HCT116 (cell line): Measurements from ENCODE around the gene SOCS3. TPM values are rescaled to one million over a fixed set of nuclear protein-coding genes. Genes with fewer than 3 reads are reported as not detected.

Experiments used
- ATAC-seq: fragments of 200-7000 bp; cut with Tn5 transposase; 2 replicates; pipeline ENCODE4 v1.9.1; 2020; ENCODE audit warnings: mild to moderate bottlenecking, moderate library complexity
- BruUV-seq: library from RNA; stranded (reverse); fragments of 400-500 nt; replicated peaks from 2 replicates; lab custom pipeline; 2021; lab: Mats Ljungman, UMichigan
- CTCF ChIA-PET: fragments of 300-600 bp; sonication (Branson Sonifier 250); formaldehyde crosslinking; loops from one replicate; lab custom pipeline; 2021; ENCODE audit warnings: antibody characterized with exemption; lab: Charles Lee
- POLR2A ChIA-PET: fragments of 300-600, 350-600 bp; sonication (Branson Sonifier 250); formaldehyde crosslinking; loops from one replicate; lab custom pipeline; 2021; ENCODE audit warnings: antibody characterized with exemption; lab: Charles Lee
- RAD21 ChIA-PET, 2 experiments: fragments of 300-600 bp; sonication (Branson Sonifier 250); formaldehyde crosslinking; loops; one replicate each; lab custom pipeline; 2023; ENCODE audit warnings: low total read pairs in 2 of 2; ENCODE audit not compliant: uncharacterized antibody in 2 of 2, unreplicated experiment in 2 of 2, low non-redundant PET in 1 of 2; lab: Charles Lee
- DNase-seq: peaks from one replicate; pipeline ENCODE4 v3.0.0-alpha.2; 2010; ENCODE audit warnings: low read depth, low spot score
- H2AFZ ChIP-seq: fragments of 200-600 bp; shearing (Covaris generic), sonication (generic); 2 replicates; pipeline ENCODE4 v1.6.1; 2017; ENCODE audit warnings: low read depth, mixed run types, mixed read lengths, antibody characterized with exemption, low read length; ENCODE audit not compliant: poor library complexity, severe bottlenecking
- H3K27ac ChIP-seq: 2 replicates; pipeline ENCODE4 v1.5.1; 2012; ENCODE audit warnings: low read depth, low read length
- H3K27me3 ChIP-seq: fragments of 200-600 bp; sonication (generic); 2 replicates; pipeline ENCODE4 v1.6.1; 2016; ENCODE audit warnings: mixed run types, low read length, mixed read lengths; ENCODE audit not compliant: insufficient read depth
- H3K36me3 ChIP-seq, 2 experiments: fragments of 200-500 bp in 1 of 2; fragments of 200-600 bp in 1 of 2; sonication (Bioruptor generic) in 1 of 2; sonication (generic) in 1 of 2; 2 replicates each; pipeline versions ENCODE4 v1.5.1 to v1.6.1; 2014 to 2016; ENCODE audit warnings: low read length in 2 of 2, inconsistent platforms in 1 of 2, mixed read lengths in 1 of 2, mixed run types in 1 of 2; ENCODE audit not compliant: insufficient read depth in 2 of 2, control insufficient read depth in 1 of 2
- H3K4me1 ChIP-seq, 2 experiments: fragments of 200-600 bp in 1 of 2; sonication (generic) in 1 of 2; 2 replicates each; pipeline versions ENCODE4 v1.5.1 to v1.6.1; 2012 to 2017; ENCODE audit warnings: low read length in 2 of 2, inconsistent platforms in 1 of 2, mild to moderate bottlenecking in 1 of 2, mixed read lengths in 1 of 2, mixed run types in 1 of 2, moderate library complexity in 1 of 2; ENCODE audit not compliant: insufficient read depth in 2 of 2, control insufficient read depth in 1 of 2
- H3K4me2 ChIP-seq: fragments of 200-600 bp; sonication (generic); 2 replicates; pipeline ENCODE4 v1.6.1; 2017; ENCODE audit warnings: mixed run types, low read length, mixed read lengths
- H3K4me3 ChIP-seq, 2 experiments: fragments of 200-600 bp in 1 of 2; sonication (generic) in 1 of 2; replicated peaks in 1 of 2; 2 replicates each; pipeline ENCODE4 v1.5.1; 2011 to 2016; ENCODE audit warnings: low read length in 2 of 2, control low read depth in 1 of 2, low read depth in 1 of 2, mild to moderate bottlenecking in 1 of 2, mixed read lengths in 1 of 2, mixed run types in 1 of 2
- H3K79me2 ChIP-seq: fragments of 200-600 bp; sonication (generic); 2 replicates; pipeline ENCODE4 v1.6.1; 2017; ENCODE audit warnings: mild to moderate bottlenecking, mixed run types, low read length, moderate library complexity, mixed read lengths; ENCODE audit not compliant: insufficient read depth
- H3K9ac ChIP-seq: fragments of 200-600 bp; sonication (generic); 2 replicates; pipeline ENCODE4 v1.6.1; 2016; ENCODE audit warnings: low read length, mixed read lengths
- H3K9me2 ChIP-seq: fragments of 200-600 bp; sonication (generic), shearing (Covaris generic); 2 replicates; pipeline ENCODE4 v1.6.1; 2017; ENCODE audit warnings: mixed run types, mild to moderate bottlenecking, moderate library complexity; ENCODE audit not compliant: insufficient read depth
- H3K9me3 ChIP-seq, 2 experiments: fragments of 200-500 bp in 1 of 2; fragments of 200-600 bp in 1 of 2; sonication (Bioruptor generic) in 1 of 2; sonication (generic) in 1 of 2; 2 replicates each; pipeline ENCODE4 v1.6.1; 2014 to 2017; ENCODE audit warnings: low read length in 2 of 2, mixed read lengths in 2 of 2, inconsistent platforms in 1 of 2, low read depth in 1 of 2, mild to moderate bottlenecking in 1 of 2, mixed run types in 1 of 2, moderate library complexity in 1 of 2; ENCODE audit not compliant: control insufficient read depth in 1 of 2, insufficient read depth in 1 of 2
- H4K20me1 ChIP-seq: fragments of 200-600 bp; sonication (generic), shearing (Covaris generic); 2 replicates; pipeline ENCODE4 v1.6.1; 2017; ENCODE audit warnings: mixed run types, mild to moderate bottlenecking, moderate library complexity; ENCODE audit not compliant: insufficient read depth
- CBX3 ChIP-seq: IDR thresholded peaks from 2 replicates; pipeline ENCODE4 v1.6.1; 2012; ENCODE audit warnings: low read depth
- CTCF ChIP-seq, 3 experiments: fragments of 200-600 bp in 1 of 3; sonication (generic) in 1 of 3; IDR thresholded peaks in 2 of 3; conservative IDR thresholded peaks in 1 of 3; 2 replicates each; pipeline ENCODE4 v1.5.1; 2012 to 2017; ENCODE audit warnings: low read depth in 2 of 3, low read length in 2 of 3, antibody characterized with exemption in 1 of 3, borderline replicate concordance in 1 of 3, control low read depth in 1 of 3, mild to moderate bottlenecking in 1 of 3, mixed read lengths in 1 of 3, mixed run types in 1 of 3, moderate library complexity in 1 of 3; ENCODE audit not compliant: insufficient read depth in 1 of 3
- ELF1 ChIP-seq: IDR thresholded peaks from 2 replicates; pipeline ENCODE4 v1.6.1; 2012; ENCODE audit warnings: low read depth, borderline replicate concordance
- EZH2 ChIP-seq: fragments of 200-600 bp; sonication (generic); IDR thresholded peaks from 2 replicates; pipeline ENCODE4 v1.6.1; 2017; ENCODE audit warnings: antibody characterized with exemption, mixed run types
- EZH2phosphoT487 ChIP-seq: fragments of 200-600 bp; IDR thresholded peaks from 2 replicates; pipeline ENCODE4 v1.6.1; 2018; ENCODE audit warnings: antibody characterized with exemption, borderline replicate concordance
- JUND ChIP-seq: IDR thresholded peaks from 2 replicates; pipeline ENCODE4 v1.6.1; 2012
- MAX ChIP-seq: IDR thresholded peaks from 2 replicates; pipeline ENCODE4 v1.6.1; 2012
- POLR2AphosphoS5 ChIP-seq: IDR thresholded peaks from 2 replicates; pipeline ENCODE4 v1.6.1; 2011; ENCODE audit warnings: mild to moderate bottlenecking, low read depth, low read length, moderate library complexity
- RAD21 ChIP-seq: IDR thresholded peaks from 2 replicates; pipeline ENCODE4 v1.6.1; 2012; ENCODE audit warnings: low read depth, mild to moderate bottlenecking
- REST ChIP-seq: IDR thresholded peaks from 2 replicates; pipeline ENCODE4 v1.6.1; 2012; ENCODE audit warnings: low read depth
- SP1 ChIP-seq: IDR thresholded peaks from 2 replicates; pipeline ENCODE4 v1.6.1; 2012; ENCODE audit warnings: low read depth
- YY1 ChIP-seq: IDR thresholded peaks from 2 replicates; pipeline ENCODE4 v1.6.1; 2011; ENCODE audit warnings: low read length, low read depth, moderate library complexity, mild to moderate bottlenecking; ENCODE audit not compliant: insufficient replicate concordance; ENCODE audit errors: extremely low read depth
- ZFX ChIP-seq: fragments of 450-650 bp; IDR thresholded peaks from 2 replicates; pipeline ENCODE4 v1.6.1; 2017
- intact Hi-C: fragments of 100-400 bp; cut with micrococcal nuclease; formaldehyde crosslinking; loops from 2 replicates; pipeline ENCODE4 v1.10.0; 2022
- total RNA-seq: library from RNA; stranded (reverse); gene quantifications from one replicate; pipeline ENCODE4 v1.2.1, GENCODE V29; 2021; ENCODE audit not compliant: unreplicated experiment

The SOCS3 gene
- total RNA-seq, 1 experiment from 2014 or later = 26.7 TPM

DNA sequence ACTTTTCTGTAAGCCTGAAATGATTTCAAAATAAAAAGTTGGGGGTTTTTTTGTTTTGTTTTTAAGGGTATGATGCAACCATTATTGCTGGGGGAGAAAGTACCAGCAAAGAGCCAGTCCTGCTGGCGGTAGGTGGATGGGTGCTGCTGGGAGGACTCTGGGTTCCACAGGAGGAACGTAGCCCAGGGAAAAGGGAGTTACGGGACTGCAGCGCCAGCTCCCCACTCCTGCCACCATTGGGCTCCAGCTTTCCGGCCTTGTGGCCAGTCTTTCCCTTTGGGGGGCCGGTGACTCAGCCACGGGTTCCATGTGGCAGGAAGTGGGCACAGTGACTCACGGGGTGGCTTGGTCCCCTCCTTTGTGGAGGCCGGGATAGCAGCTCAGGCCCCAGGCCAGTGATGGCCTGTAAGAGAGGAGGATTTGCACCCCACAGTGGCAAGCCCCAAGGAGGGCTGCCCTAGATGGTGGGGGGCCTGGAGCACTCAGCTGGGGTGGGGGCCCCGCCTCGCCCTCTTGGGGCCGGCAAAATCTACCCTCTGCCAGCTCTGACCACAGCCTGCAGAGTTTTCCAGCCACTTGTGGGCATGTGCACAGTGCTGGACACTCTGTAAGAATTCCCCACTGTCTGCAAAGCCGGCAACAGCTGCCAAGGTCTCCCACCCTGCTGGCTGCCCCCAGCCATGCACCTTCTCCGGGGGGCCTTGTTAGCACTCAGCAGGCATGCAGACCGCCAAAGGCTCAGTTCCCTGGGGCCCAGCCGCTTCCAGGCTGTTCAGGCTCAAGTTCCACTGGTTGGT, 30.4 kb downstream of the SOCS3 start (continued):
- peak; percentile 92; the same call in 1 of the 2 replicates for TF ChIP-seq MAX
- TF ChIP-seq RAD21 = no peak
- peak; percentile 51; the same call in 1 of the 2 replicates for TF ChIP-seq ZFX
- peak; percentile 99 for TF ChIP-seq JUND
- TF ChIP-seq POLR2AphosphoS5 = peak; percentile 81
- TF ChIP-seq SP1 = peak; percentile 96
- TF ChIP-seq, all 23 proteins: peak for 9

DNA sequence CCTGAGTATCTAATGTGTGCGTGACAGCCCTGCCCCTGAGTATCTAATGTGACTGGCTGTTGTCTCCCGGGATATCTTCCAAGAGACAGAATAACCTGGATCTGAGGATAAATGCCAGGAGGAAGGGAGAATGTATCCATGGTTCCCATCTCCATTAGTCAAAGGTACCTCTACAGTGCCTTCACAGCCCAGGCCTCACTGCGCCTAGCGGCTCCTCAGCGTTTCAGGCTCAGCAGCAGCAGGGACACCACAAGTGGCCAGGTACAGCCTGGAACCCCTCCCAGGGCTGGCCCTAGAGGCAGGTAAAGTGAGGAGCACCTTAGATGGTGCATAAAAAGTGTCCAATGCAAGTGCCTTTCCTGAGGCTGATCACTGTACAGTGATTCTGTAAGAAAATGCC, 32.0 kb downstream of the SOCS3 start:
- no TSS peak for BruUV-seq

More for the DNA sequence above, 32.0 kb downstream of the SOCS3 start:
- peak overlapping the region; percentile 26; the same call in 1 of the 2 replicates for H3K27ac ChIP-seq
- no peaks in the 10 kb centered on the region for H3K9me2 ChIP-seq
- no peak overlapping the region for H3K4me3 ChIP-seq
- no peak overlapping the region for H3K9ac ChIP-seq
- ChIA-PET CTCF (interaction anchor here (1.4 kb wide), 2 partner anchors 16 to 33 kb away, joined by 3 to 4 read pairs; no protein-coding TSS in a partner anchor), RAD21 (no interaction called here), POLR2A (interaction anchor here (1.9 kb wide), 1 partner anchor 20 kb away, joined by 6 read pairs; no protein-coding TSS in a partner anchor)
- no peaks in the 10 kb centered on the region for H3K79me2 ChIP-seq
- H4K20me1 ChIP-seq = no peaks in the 10 kb centered on the region
- peaks cover 61 to 86% of the 10 kb centered on the region in 2 experiments for H3K4me1 ChIP-seq
- no peaks in the 10 kb centered on the region for H3K9me3 ChIP-seq
- H2AFZ ChIP-seq = no peak overlapping the region
- no peaks in the 10 kb centered on the region for H3K36me3 ChIP-seq
- no peak for DNase-seq
- TF ChIP-seq EZH2 (no peak), POLR2AphosphoS5 (no peak), SP1 (no peak), REST (no peak), CBX3 (no peak), ZFX (no peak), RAD21 (no peak), EZH2phosphoT487 (no peak), JUND (no peak), CTCF (IDR thresholded peaks at IDR 0.05 in 2 of 3, conservative IDR thresholded peaks at IDR 0.05 in 1 of 3; ENCODE audit: borderline replicate concordance in 1 of 3, insufficient read depth in 1 of 3, low read depth in 2 of 3, low read length in 2 of 3) (no peak), ELF1 (no peak), YY1 (no peak)
- ATAC-seq = no peak
- no peaks in the 10 kb centered on the region for H3K27me3 ChIP-seq
- intact Hi-C loops = no loop called here
- H3K4me2 ChIP-seq = no peak overlapping the region
